ENCODE measurements around the gene POLR3F.

DNA sequence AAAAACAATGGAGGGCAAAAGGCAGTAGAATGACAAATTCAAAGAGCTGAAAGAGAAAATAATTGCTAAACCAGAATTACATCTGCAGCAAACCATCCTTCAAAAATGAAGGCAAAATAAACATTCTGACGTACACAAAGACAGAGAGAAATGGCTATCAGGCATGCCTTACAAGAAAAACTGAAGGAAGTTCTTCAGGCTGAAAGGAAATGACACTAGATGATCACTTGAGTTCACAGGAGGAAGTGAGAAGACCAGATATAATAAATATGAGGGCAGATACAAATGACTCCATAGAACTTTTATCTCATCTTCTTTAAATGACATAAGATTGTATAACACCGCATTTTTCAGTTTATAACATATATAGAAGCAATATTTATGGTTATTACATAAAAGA is 30.3 kb upstream of the POLR3F start:
- TF ChIP-seq, protein P1, sequence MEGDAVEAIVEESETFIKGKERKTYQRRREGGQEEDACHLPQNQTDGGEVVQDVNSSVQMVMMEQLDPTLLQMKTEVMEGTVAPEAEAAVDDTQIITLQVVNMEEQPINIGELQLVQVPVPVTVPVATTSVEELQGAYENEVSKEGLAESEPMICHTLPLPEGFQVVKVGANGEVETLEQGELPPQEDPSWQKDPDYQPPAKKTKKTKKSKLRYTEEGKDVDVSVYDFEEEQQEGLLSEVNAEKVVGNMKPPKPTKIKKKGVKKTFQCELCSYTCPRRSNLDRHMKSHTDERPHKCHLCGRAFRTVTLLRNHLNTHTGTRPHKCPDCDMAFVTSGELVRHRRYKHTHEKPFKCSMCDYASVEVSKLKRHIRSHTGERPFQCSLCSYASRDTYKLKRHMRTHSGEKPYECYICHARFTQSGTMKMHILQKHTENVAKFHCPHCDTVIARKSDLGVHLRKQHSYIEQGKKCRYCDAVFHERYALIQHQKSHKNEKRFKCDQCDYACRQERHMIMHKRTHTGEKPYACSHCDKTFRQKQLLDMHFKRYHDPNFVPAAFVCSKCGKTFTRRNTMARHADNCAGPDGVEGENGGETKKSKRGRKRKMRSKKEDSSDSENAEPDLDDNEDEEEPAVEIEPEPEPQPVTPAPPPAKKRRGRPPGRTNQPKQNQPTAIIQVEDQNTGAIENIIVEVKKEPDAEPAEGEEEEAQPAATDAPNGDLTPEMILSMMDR (IDR thresholded peaks at IDR 0.05; ENCODE audit: extremely low read depth in 1 of 2, insufficient read depth in 1 of 2, low read depth in 1 of 2, low read length in 2 of 2), result no peak
- TF ChIP-seq POLR2AphosphoS5 (IDR thresholded peaks at IDR 0.05; ENCODE audit: insufficient read depth, low read depth, low read length), result no peak
